RWPE1 (cell line): ENCODE data around the gene DNAH10.
A peak's percentile ranks its signal among the peaks of the same experiment; 100 is the strongest.

ENCODE experiments used
- CTCF ChIA-PET: fragments of 350-600 bp; sonication (Branson Sonifier 250); formaldehyde crosslinking; extraction: SDS; loops from one replicate; lab custom pipeline; 2021; lab: Yijun Ruan, JAX
- POLR2A ChIA-PET: fragments of 400-600 bp; formaldehyde crosslinking; extraction: SDS; loops from one replicate; lab custom pipeline; 2020; ENCODE audit warnings: antibody characterized with exemption; ENCODE audit not compliant: low non-redundant PET; lab: Yijun Ruan, JAX
- DNase-seq: peaks from one replicate; pipeline ENCODE4 v3.0.0; 2012; ENCODE audit warnings: low spot score
- H3K27ac ChIP-seq: fragments of 450-650 bp; 2 replicates; pipeline ENCODE4 v1.5.1; 2017
- CTCF ChIP-seq: fragments of 450-650 bp; conservative IDR thresholded peaks from 2 replicates; pipeline ENCODE4 v1.5.1; 2017; ENCODE audit warnings: low read depth, mild to moderate bottlenecking

DNAH10 gene

GRCh38 chr12:123967121-123967586, 205.1 kb downstream of the DNAH10 start:
- ChIA-PET POLR2A (no interaction called here), CTCF (no interaction called here)
- H3K27ac ChIP-seq = no peak overlapping the region

GRCh38 chr12:123971449-123971769, 209.3 kb downstream of the DNAH10 start:
- TF ChIP-seq CTCF = no peak
- ChIA-PET CTCF (no interaction called here), POLR2A (no interaction called here)
- H3K27ac ChIP-seq = peak overlapping the region; percentile 87
- DNase-seq = no peak

More at GRCh38 chr12:123967121-123967586, 205.1 kb downstream of the DNAH10 start:
- DNase-seq = no peak
- TF ChIP-seq CTCF = no peak

- ChIA-PET POLR2A (no interaction called here), CTCF (interaction anchor here (0.6 kb wide), 1 partner anchor 24 kb away, joined by 3 read pairs; no protein-coding TSS in a partner anchor)
- TF ChIP-seq CTCF = no peak
- DNase-seq = peak; percentile 31
- peak overlapping the region; percentile 87 for H3K27ac ChIP-seq
These were observed 209.8 kb downstream of the DNAH10 start for GRCh38 chr12:123971770-123972456.

- DNase-seq = peak; percentile 98
- POLR2A ChIA-PET = no interaction called here
- H3K27ac ChIP-seq = peak within 1 kb of the TSS; percentile 87
- TF ChIP-seq CTCF = no peak
- CTCF ChIA-PET = interaction anchor here (0.6 kb wide), 1 partner anchor 23 kb away, joined by 3 read pairs; no protein-coding TSS in a partner anchor
These were observed 210.6 kb downstream of the DNAH10 start, which contains the start of the genes CCDC92 and ZNF664 for GRCh38 chr12:123972457-123973401. TSS of gene CCDC92 (minus strand) at chr12:123972831. CDS start at chr12:123944305, 28,526 bp downstream. TSS of gene ZNF664 (plus strand) at chr12:123973215. CDS start at chr12:124012145, 38,930 bp downstream.

GRCh38 chr12:123973552-123974341, 211.6 kb downstream of the DNAH10 start:
- CTCF ChIA-PET = interaction anchor here (0.7 kb wide), 1 partner anchor 8 kb away, joined by 3 read pairs; no protein-coding TSS in a partner anchor
- H3K27ac ChIP-seq = peak overlapping the region; percentile 87
- TF ChIP-seq CTCF = no peak
- POLR2A ChIA-PET = interaction anchor here (0.6 kb wide), 1 partner anchor 47 kb away, joined by 3 read pairs; no protein-coding TSS in a partner anchor
- no peak for DNase-seq
